DOHH2 (cell line): ENCODE results near the gene TMEM208.

Source experiments
- CTCF ChIP-seq: fragments of 200-600 bp; sonication (generic); IDR thresholded peaks from one replicate; pipeline ENCODE4 v1.5.1; 2014; ENCODE audit warnings: antibody characterized with exemption, mild to moderate bottlenecking, low read depth, low read length; ENCODE audit not compliant: poor library complexity, severe bottlenecking
- EZH2phosphoT487 ChIP-seq: fragments of 200-600 bp; sonication (generic); IDR thresholded peaks from 2 replicates; pipeline ENCODE4 v1.6.1; 2017; ENCODE audit warnings: borderline replicate concordance, mild to moderate bottlenecking, antibody characterized with exemption, low read length, moderate library complexity, mixed read lengths

- TF ChIP-seq CTCF: no peak
- TF ChIP-seq EZH2phosphoT487: no peak
Observed at GRCh38 chr16:67209565-67209964, 17.4 kb upstream of the TMEM208 start.
